Ishikawa (cell line): ENCODE measurements around the gene ASPSCR1.

Experiments used
- CEBPB ChIP-seq: IDR thresholded peaks from 2 replicates; pipeline ENCODE4 v1.6.1; 2012
- CREB1 ChIP-seq: IDR thresholded peaks from 2 replicates; pipeline ENCODE4 v1.6.1; 2012; ENCODE audit warnings: low read depth
- EGR1 ChIP-seq: IDR thresholded peaks from 2 replicates; pipeline ENCODE4 v1.6.1; 2012
- EP300 ChIP-seq: IDR thresholded peaks from 2 replicates; pipeline ENCODE4 v1.6.1; 2012; ENCODE audit warnings: borderline replicate concordance
- FOXM1 ChIP-seq: IDR thresholded peaks from 2 replicates; pipeline ENCODE4 v1.6.1; 2012; ENCODE audit warnings: low read depth, borderline replicate concordance
- NFIC ChIP-seq: IDR thresholded peaks from 2 replicates; pipeline ENCODE4 v1.6.1; 2012
- TAF1 ChIP-seq: IDR thresholded peaks from 2 replicates; pipeline ENCODE4 v1.6.1; 2012; ENCODE audit warnings: low read depth, mild to moderate bottlenecking
- TEAD4 ChIP-seq: IDR thresholded peaks from 2 replicates; pipeline ENCODE4 v1.6.1; 2012
- YY1 ChIP-seq: IDR thresholded peaks from 2 replicates; pipeline ENCODE4 v1.6.1; 2012; ENCODE audit warnings: low read depth
- ZBTB7A ChIP-seq: IDR thresholded peaks from 2 replicates; pipeline ENCODE4 v1.6.1; 2012; ENCODE audit warnings: low read depth
- TF ChIP-seq, protein P1 (sequence below): IDR thresholded peaks from 2 replicates; pipeline ENCODE4 v1.6.1; 2012
- TF ChIP-seq, protein P2 (sequence below): IDR thresholded peaks from 2 replicates; pipeline ENCODE4 v1.6.1; 2012; ENCODE audit warnings: low read depth, mild to moderate bottlenecking
- TF ChIP-seq, protein P3 (sequence below): IDR thresholded peaks from 2 replicates; pipeline ENCODE4 v1.6.1; 2012

DNA sequence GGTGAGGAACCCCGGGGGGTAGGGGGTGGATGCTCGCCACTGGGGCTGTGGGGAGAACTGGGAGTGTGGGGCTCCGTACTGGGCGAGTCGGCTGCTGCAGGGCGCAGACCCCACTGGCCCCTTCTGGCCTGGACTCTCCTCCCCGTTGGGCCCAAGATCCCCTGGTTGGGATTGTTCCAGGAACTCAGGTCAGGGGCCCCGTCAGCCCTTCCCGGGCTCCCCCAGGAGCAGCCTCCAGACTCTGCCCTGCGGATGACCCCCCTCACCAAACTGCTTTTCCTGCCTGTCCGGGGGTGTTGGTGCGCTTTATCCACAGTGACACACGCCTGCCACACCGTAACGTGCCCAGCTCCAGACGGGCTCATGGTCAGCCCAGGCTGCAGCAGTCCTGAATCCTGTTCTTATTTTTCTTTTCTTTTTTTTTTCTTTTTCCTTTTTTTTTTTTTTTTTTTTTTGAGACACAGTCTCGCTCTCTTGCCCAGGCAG is 24.2 kb downstream of the ASPSCR1 start:
- TF ChIP-seq CEBPB (no peak), YY1 (no peak), NFIC (no peak), TAF1 (no peak), FOXM1 (no peak), TEAD4 (no peak), EP300 (no peak), ZBTB7A (no peak), EGR1 (no peak), CREB1 (no peak)
- TF ChIP-seq, protein P1, sequence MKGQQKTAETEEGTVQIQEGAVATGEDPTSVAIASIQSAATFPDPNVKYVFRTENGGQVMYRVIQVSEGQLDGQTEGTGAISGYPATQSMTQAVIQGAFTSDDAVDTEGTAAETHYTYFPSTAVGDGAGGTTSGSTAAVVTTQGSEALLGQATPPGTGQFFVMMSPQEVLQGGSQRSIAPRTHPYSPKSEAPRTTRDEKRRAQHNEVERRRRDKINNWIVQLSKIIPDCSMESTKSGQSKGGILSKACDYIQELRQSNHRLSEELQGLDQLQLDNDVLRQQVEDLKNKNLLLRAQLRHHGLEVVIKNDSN: no peak
- TF ChIP-seq, protein P2, sequence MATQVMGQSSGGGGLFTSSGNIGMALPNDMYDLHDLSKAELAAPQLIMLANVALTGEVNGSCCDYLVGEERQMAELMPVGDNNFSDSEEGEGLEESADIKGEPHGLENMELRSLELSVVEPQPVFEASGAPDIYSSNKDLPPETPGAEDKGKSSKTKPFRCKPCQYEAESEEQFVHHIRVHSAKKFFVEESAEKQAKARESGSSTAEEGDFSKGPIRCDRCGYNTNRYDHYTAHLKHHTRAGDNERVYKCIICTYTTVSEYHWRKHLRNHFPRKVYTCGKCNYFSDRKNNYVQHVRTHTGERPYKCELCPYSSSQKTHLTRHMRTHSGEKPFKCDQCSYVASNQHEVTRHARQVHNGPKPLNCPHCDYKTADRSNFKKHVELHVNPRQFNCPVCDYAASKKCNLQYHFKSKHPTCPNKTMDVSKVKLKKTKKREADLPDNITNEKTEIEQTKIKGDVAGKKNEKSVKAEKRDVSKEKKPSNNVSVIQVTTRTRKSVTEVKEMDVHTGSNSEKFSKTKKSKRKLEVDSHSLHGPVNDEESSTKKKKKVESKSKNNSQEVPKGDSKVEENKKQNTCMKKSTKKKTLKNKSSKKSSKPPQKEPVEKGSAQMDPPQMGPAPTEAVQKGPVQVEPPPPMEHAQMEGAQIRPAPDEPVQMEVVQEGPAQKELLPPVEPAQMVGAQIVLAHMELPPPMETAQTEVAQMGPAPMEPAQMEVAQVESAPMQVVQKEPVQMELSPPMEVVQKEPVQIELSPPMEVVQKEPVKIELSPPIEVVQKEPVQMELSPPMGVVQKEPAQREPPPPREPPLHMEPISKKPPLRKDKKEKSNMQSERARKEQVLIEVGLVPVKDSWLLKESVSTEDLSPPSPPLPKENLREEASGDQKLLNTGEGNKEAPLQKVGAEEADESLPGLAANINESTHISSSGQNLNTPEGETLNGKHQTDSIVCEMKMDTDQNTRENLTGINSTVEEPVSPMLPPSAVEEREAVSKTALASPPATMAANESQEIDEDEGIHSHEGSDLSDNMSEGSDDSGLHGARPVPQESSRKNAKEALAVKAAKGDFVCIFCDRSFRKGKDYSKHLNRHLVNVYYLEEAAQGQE: no peak
- TF ChIP-seq, protein P3, sequence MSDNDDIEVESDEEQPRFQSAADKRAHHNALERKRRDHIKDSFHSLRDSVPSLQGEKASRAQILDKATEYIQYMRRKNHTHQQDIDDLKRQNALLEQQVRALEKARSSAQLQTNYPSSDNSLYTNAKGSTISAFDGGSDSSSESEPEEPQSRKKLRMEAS: no peak
